ENCODE data around the gene ITK.

Gene ITK

GRCh38 chr5:157284458-157285212 is 104.0 kb downstream of the ITK start:
- no peak for DNase-seq

- no peak for DNase-seq
Observed at GRCh38 chr5:157285310-157286035, 104.8 kb downstream of the ITK start.

GRCh38 chr5:157286761-157287211 is 106.1 kb downstream of the ITK start:
- no peak for DNase-seq

- no peak for DNase-seq
Observed at GRCh38 chr5:157288405-157289163, 107.9 kb downstream of the ITK start.

GRCh38 chr5:157289164-157289819 is 108.7 kb downstream of the ITK start:
- DNase-seq: no peak

- DNase-seq: peak; percentile 27
Observed at GRCh38 chr5:157290156-157290980, 109.7 kb downstream of the ITK start.

- peak; percentile 53 for DNase-seq
Observed at GRCh38 chr5:157290981-157291711, 110.5 kb downstream of the ITK start.

- no peak for DNase-seq
Observed at GRCh38 chr5:157292599-157292998, 112.0 kb downstream of the ITK start.

GRCh38 chr5:157294407-157295091 is 113.9 kb downstream of the ITK start:
- no peak for DNase-seq

- DNase-seq: no peak
Observed at GRCh38 chr5:157295247-157295646, 114.6 kb downstream of the ITK start.

GRCh38 chr5:157300564-157300963 is 119.9 kb downstream of the ITK start:
- no peak for DNase-seq

- no peak for DNase-seq
Observed at GRCh38 chr5:157301066-157301465, 120.4 kb downstream of the ITK start.

- no peak for DNase-seq
Observed at GRCh38 chr5:157303023-157303422, 122.4 kb downstream of the ITK start.

GRCh38 chr5:157303667-157304327 is 123.2 kb downstream of the ITK start:
- DNase-seq: no peak
